Spleen (tissue), 7 donors: Measurements from ENCODE around the gene CD55.
A peak's percentile ranks its signal among the peaks of the same experiment; 100 is the strongest.

ENCODE experiments used
- CTCF ChIP-seq, 11 experiments: fragments of 200-600 bp in 7 of 11; fragments of 450-650 bp in 4 of 11; sonication (generic) in 4 of 11; IDR thresholded peaks in 8 of 11; conservative IDR thresholded peaks in 3 of 11; 1 replicate in 7 of 11; 2 replicates in 4 of 11; pipeline versions ENCODE4 v1.4.0 to v1.8.0; 2016 to 2021; ENCODE audit warnings: antibody characterized with exemption in 11 of 11, inconsistent platforms in 4 of 11, mild to moderate bottlenecking in 1 of 11
- POLR2A ChIP-seq, 3 donors: fragments of 450-650 bp; IDR thresholded peaks; one replicate each; pipeline ENCODE4 v1.5.1; 2017; ENCODE audit warnings: antibody characterized with exemption in 3 of 3, mild to moderate bottlenecking in 1 of 3
- POLR2AphosphoS5 ChIP-seq, 3 donors: sonication (generic); formaldehyde crosslinking; IDR thresholded peaks; one replicate each; pipeline ENCODE4 v1.5.1; 2017; ENCODE audit warnings: antibody characterized with exemption in 3 of 3
- donor health status: DM: no; HTN: no; CAD: no; lungs with moderate emphysema.
- donor health status: DM: no; HTN: no; CAD: no.
- donor health status: DM: no; HTN: no; CAD: no.

GRCh38 chr1:207336559-207337467 is 15.3 kb downstream of the CD55 start:
- TF ChIP-seq POLR2AphosphoS5 (IDR thresholded peaks at IDR 0.05): peak in 1 of 3 donors; percentile 69
- TF ChIP-seq CTCF (IDR thresholded peaks at IDR 0.05 in 8 of 11, conservative IDR thresholded peaks at IDR 0.05 in 3 of 11): no peak
- TF ChIP-seq POLR2A (IDR thresholded peaks at IDR 0.05): no peak
